Body of pancreas (tissue), 4 donors: ENCODE measurements around the gene RFTN2.
"Not testable (repeated sequence)": the region's sequence is repeated elsewhere in the genome, so short reads cannot be mapped to it uniquely, and the experiment has no call there.

ENCODE experiments used
- POLR2A ChIP-seq, 3 donors: fragments of 450-650 bp; IDR thresholded peaks; one replicate each; pipeline ENCODE4 v1.6.1; 2016; ENCODE audit warnings: antibody characterized with exemption in 3 of 3, mild to moderate bottlenecking in 2 of 3
- TF ChIP-seq, protein P1 (sequence below), 7 experiments: fragments of 450-650 bp in 4 of 7; fragments of 200-600 bp in 3 of 7; sonication (generic) in 3 of 7; IDR thresholded peaks; one replicate each; pipeline ENCODE4 v1.5.1; 2016 to 2019; ENCODE audit warnings: antibody characterized with exemption in 7 of 7

DNA sequence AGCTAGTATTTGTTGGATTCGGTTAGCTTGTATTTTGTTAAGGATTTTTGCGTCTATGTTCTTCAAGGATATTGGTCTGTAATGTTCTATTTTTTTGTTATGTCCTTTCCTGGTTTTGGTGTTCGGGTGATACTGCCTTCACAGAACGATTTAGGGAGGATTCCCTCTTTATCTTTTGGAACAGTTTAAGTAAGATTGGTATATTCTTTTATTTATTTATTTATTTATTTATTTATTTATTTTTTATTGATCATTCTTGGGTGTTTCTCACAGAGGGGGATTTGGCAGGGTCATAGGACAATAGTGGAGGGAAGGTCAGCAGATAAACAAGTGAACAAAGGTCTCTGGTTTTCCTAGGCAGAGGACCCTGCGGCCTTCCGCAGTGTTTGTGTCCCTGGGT is 19.8 kb upstream of the RFTN2 start:
- not testable (repeated sequence) for TF ChIP-seq POLR2A (IDR thresholded peaks at IDR 0.05)
- TF ChIP-seq, protein P1, sequence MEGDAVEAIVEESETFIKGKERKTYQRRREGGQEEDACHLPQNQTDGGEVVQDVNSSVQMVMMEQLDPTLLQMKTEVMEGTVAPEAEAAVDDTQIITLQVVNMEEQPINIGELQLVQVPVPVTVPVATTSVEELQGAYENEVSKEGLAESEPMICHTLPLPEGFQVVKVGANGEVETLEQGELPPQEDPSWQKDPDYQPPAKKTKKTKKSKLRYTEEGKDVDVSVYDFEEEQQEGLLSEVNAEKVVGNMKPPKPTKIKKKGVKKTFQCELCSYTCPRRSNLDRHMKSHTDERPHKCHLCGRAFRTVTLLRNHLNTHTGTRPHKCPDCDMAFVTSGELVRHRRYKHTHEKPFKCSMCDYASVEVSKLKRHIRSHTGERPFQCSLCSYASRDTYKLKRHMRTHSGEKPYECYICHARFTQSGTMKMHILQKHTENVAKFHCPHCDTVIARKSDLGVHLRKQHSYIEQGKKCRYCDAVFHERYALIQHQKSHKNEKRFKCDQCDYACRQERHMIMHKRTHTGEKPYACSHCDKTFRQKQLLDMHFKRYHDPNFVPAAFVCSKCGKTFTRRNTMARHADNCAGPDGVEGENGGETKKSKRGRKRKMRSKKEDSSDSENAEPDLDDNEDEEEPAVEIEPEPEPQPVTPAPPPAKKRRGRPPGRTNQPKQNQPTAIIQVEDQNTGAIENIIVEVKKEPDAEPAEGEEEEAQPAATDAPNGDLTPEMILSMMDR (IDR thresholded peaks at IDR 0.05), result not testable (repeated sequence)
